Caco-2 (cell line): Measurements from ENCODE around the gene FNDC8. TPM values are rescaled to one million over a fixed set of nuclear protein-coding genes. Genes with fewer than 3 reads are reported as not detected.

Experiments
- BruUV-seq: library from RNA; stranded (reverse); fragments of 400-500 nt; replicated peaks from 2 replicates; lab custom pipeline; 2021; lab: Mats Ljungman, UMichigan
- CTCF ChIA-PET: fragments of 300-600 bp; sonication (Branson Sonifier 250); formaldehyde crosslinking; loops from one replicate; lab custom pipeline; 2022; ENCODE audit warnings: antibody characterized with exemption; lab: Charles Lee
- POLR2A ChIA-PET: fragments of 300-600 bp; sonication (Branson Sonifier 250); formaldehyde crosslinking; loops from one replicate; lab custom pipeline; 2022; ENCODE audit warnings: antibody characterized with exemption; lab: Charles Lee
- DNase-seq, 2 experiments: peaks; one replicate each; pipeline versions ENCODE4 v3.0.0 to v3.0.0-alpha.2; 2020 to 2022
- H3K27me3 ChIP-seq: replicated peaks from 2 replicates; pipeline ENCODE4 v1.6.0; 2011; ENCODE audit warnings: low read length; ENCODE audit not compliant: control insufficient read depth, insufficient read depth
- H3K36me3 ChIP-seq: 2 replicates; pipeline ENCODE4 v1.5.1; 2011; ENCODE audit warnings: low read length; ENCODE audit not compliant: control insufficient read depth, insufficient read depth
- H3K4me1 ChIP-seq: fragments of 250-450 bp; sonication (Bioruptor Pico); 2 replicates; pipeline ENCODE4 v1.5.1; 2020; ENCODE audit warnings: mild to moderate bottlenecking
- H3K4me3 ChIP-seq: 2 replicates; pipeline ENCODE4 v1.5.1; 2011; ENCODE audit warnings: low read depth, mild to moderate bottlenecking, control low read depth, low read length
- H3K9me3 ChIP-seq: fragments of 250-450 bp; sonication (Bioruptor Pico); 2 replicates; pipeline ENCODE4 v1.5.1; 2020; ENCODE audit warnings: mild to moderate bottlenecking, moderate library complexity
- H3K27ac Mint-ChIP-seq: one replicate; pipeline ENCODE4 v1.8.0; 2022; ENCODE audit warnings: mixed read lengths; ENCODE audit not compliant: unreplicated experiment
- H3K27me3 Mint-ChIP-seq: one replicate; pipeline ENCODE4 v1.8.0; 2022; ENCODE audit warnings: mixed read lengths; ENCODE audit not compliant: insufficient read depth, unreplicated experiment
- H3K36me3 Mint-ChIP-seq: one replicate; pipeline ENCODE4 v1.8.0; 2022; ENCODE audit warnings: mild to moderate bottlenecking, mixed read lengths; ENCODE audit not compliant: insufficient read depth, unreplicated experiment
- H3K4me1 Mint-ChIP-seq: one replicate; pipeline ENCODE4 v1.8.0; 2022; ENCODE audit warnings: low read depth, mixed read lengths; ENCODE audit not compliant: unreplicated experiment
- H3K4me3 Mint-ChIP-seq: one replicate; pipeline ENCODE4 v1.8.0; 2022; ENCODE audit warnings: mild to moderate bottlenecking, moderate library complexity, mixed read lengths; ENCODE audit not compliant: unreplicated experiment
- H3K9me3 Mint-ChIP-seq: one replicate; pipeline ENCODE4 v1.8.0; 2022; ENCODE audit warnings: mixed read lengths; ENCODE audit not compliant: unreplicated experiment
- intact Hi-C: fragments of 100-400 bp; cut with micrococcal nuclease; formaldehyde crosslinking; loops from one replicate; pipeline ENCODE4 v1.10.0; 2022; ENCODE audit not compliant: unreplicated experiment
- total RNA-seq: library from RNA; stranded (reverse); gene quantifications from 2 replicates; pipeline ENCODE4 v1.2.3, GENCODE V29; 2022
- TF ChIP-seq, protein P1 (sequence below), 2 experiments: fragments of 200-600 bp in 1 of 2; IDR thresholded peaks; 1 replicate in 1 of 2; 2 replicates in 1 of 2; pipeline versions ENCODE4 v1.5.1 to v1.8.0; 2011 to 2022; ENCODE audit warnings: antibody characterized with exemption in 1 of 2, control low read depth in 1 of 2, inconsistent platforms in 1 of 2, low read depth in 1 of 2, low read length in 1 of 2, mild to moderate bottlenecking in 1 of 2, moderate library complexity in 1 of 2; ENCODE audit not compliant: insufficient read depth in 1 of 2, severe bottlenecking in 1 of 2, unreplicated experiment in 1 of 2

The FNDC8 gene
- total RNA-seq, 1 experiment from 2014 or later: not detected

DNA sequence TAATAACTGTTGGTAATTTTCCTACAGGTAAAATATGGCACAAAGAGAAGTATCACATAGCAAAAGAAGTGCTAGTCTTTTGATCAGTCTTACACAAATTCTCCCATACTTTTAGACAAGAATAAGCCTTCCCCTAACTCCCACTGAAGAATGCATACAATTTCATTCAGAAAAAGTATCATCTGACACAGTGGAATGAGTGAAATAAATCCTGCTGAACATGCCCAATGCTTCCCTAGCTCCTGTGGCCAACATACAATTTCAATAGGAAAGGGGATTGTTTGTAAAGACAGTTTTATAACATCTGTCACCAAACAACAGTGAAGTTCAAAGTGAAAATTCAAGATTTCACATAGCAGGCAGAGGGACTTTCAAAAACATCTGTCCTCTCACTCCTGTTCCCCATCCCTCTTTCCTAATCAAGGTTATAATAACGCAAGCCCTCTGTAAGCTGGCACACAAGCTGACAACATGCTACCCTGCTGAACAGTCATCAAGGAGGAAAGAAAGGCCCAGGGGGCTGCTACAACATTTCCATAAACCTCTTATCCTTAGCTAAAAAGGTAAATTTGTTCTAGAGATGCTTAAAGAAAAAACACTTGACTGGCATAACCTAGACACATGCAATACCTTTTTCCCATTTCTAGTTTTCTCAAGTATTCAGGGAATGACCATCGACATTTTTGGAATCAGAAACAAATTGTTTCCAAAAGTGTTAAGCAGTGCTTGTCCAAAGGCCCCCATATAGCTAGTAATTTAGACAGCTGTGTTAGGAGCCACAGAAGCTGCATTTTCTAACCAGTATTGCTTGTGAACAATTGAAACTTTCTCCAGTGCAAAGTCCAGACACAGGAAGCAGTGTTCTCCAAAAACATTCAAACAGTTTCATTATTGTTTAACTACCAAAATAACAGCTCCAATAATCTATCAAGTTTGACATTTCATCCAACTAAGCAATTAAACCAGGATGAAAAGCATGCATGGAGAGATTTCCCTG lies 46.4 kb upstream of the FNDC8 start:
- Mint-ChIP-seq H3K36me3 (no peaks in the 10 kb centered on the region), H3K9me3 (no peaks in the 10 kb centered on the region), H3K4me1 (peaks cover 32% of the 10 kb centered on the region), H3K27ac (no peak overlapping the region), H3K4me3 (no peak overlapping the region), H3K27me3 (no peaks in the 10 kb centered on the region)
- peaks cover 36% of the 10 kb centered on the region for H3K4me1 ChIP-seq
- ChIA-PET CTCF (interaction anchor here (1.4 kb wide), 1 partner anchor 11 kb away, joined by 3 read pairs; no protein-coding TSS in a partner anchor), POLR2A (interaction anchor here (1.0 kb wide), 1 partner anchor 65 kb away, joined by 4 read pairs; no protein-coding TSS in a partner anchor)
- H3K4me3 ChIP-seq: no peak overlapping the region
- TF ChIP-seq, protein P1, sequence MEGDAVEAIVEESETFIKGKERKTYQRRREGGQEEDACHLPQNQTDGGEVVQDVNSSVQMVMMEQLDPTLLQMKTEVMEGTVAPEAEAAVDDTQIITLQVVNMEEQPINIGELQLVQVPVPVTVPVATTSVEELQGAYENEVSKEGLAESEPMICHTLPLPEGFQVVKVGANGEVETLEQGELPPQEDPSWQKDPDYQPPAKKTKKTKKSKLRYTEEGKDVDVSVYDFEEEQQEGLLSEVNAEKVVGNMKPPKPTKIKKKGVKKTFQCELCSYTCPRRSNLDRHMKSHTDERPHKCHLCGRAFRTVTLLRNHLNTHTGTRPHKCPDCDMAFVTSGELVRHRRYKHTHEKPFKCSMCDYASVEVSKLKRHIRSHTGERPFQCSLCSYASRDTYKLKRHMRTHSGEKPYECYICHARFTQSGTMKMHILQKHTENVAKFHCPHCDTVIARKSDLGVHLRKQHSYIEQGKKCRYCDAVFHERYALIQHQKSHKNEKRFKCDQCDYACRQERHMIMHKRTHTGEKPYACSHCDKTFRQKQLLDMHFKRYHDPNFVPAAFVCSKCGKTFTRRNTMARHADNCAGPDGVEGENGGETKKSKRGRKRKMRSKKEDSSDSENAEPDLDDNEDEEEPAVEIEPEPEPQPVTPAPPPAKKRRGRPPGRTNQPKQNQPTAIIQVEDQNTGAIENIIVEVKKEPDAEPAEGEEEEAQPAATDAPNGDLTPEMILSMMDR (IDR thresholded peaks at IDR 0.05; ENCODE audit: insufficient read depth in 1 of 2, low read depth in 1 of 2, low read length in 1 of 2, severe bottlenecking in 1 of 2, unreplicated experiment in 1 of 2): no peak
- no TSS peak for BruUV-seq
- no peaks in the 10 kb centered on the region for H3K36me3 ChIP-seq
- no peaks in the 10 kb centered on the region for H3K27me3 ChIP-seq
- intact Hi-C loops: no loop called here
- H3K9me3 ChIP-seq: no peaks in the 10 kb centered on the region
- no peak for DNase-seq

DNA sequence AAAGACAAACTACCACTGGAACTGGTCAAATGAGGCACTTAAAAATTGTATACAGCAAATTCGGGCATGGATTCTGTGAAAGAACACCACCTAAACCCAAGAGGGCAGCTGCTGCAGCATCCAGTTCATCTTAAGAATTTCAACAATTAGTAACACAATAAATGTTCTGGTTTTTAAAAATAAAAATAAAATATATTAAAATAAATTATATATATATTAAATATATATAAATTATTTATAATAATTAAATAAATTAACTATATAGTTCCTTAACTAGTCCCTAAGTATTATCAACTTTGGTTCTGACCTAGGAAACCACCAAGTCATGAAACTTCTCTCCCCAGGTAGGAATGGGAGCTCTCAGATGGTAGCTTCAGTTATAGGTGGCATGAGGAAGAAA lies 44.5 kb upstream of the FNDC8 start:
- H3K27me3 Mint-ChIP-seq: no peaks in the 10 kb centered on the region
- Histone ChIP-seq H3K4me3 (no peak overlapping the region), H3K36me3 (no peaks in the 10 kb centered on the region), H3K27me3 (no peaks in the 10 kb centered on the region), H3K4me1 (peaks cover 40% of the 10 kb centered on the region), H3K9me3 (no peaks in the 10 kb centered on the region)
- BruUV-seq: no TSS peak
- no peaks in the 10 kb centered on the region for H3K9me3 Mint-ChIP-seq
- H3K27ac Mint-ChIP-seq: no peak overlapping the region
- intact Hi-C loops: no loop called here
- CTCF ChIA-PET: no interaction called here
- DNase-seq: no peak
- H3K36me3 Mint-ChIP-seq: peaks cover 1% of the 10 kb centered on the region
- H3K4me3 Mint-ChIP-seq: no peak overlapping the region
- POLR2A ChIA-PET: no interaction called here
- H3K4me1 Mint-ChIP-seq: peaks cover 40% of the 10 kb centered on the region
- TF ChIP-seq, protein P1 (IDR thresholded peaks at IDR 0.05; ENCODE audit: insufficient read depth in 1 of 2, low read depth in 1 of 2, low read length in 1 of 2, severe bottlenecking in 1 of 2, unreplicated experiment in 1 of 2): no peak

DNA sequence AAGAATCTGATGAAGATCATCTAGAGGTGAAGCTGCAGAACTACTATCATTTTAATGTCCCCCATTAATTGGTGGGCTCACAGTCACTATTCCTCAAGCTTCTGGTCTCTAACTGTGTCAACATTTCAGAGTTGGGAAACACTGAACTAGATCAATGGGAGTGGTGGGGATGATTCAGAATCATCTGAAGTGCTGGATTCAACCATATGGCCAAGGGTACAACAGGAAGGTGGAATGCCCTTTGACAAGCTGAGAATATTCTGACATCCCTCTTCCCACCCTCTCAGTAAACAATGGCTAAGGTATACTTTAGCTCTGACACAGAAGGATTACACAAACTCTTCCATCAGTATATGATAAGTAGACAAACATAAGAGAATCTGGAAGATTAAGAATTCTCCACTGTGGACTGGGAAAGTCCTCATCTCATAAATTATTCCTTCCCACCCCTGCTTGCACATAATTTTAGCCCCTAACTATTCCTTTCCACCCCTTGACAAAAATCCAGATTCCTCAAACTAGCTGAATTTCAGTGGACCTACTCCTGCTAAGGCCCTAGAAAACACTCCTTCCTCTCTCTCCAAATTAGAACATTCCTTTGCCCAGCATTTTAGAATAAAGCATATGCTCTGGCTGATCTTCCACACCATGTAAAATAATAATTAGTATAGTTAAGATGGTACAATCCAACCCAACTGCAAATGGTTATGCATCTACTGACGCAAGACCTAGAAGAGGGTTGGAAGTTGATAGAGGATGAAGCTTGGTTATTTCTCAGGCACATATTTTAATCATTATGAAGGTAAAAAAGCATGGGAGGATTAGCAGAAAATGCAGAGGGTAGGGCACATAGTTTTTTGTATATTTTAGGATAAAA lies 41.6 kb upstream of the FNDC8 start:
- POLR2A ChIA-PET: no interaction called here
- Mint-ChIP-seq H3K27ac (peak overlapping the region; percentile 0), H3K36me3 (peaks cover 6% of the 10 kb centered on the region), H3K27me3 (no peaks in the 10 kb centered on the region), H3K4me1 (peaks cover 31% of the 10 kb centered on the region), H3K9me3 (no peaks in the 10 kb centered on the region), H3K4me3 (no peak overlapping the region)
- Histone ChIP-seq H3K4me3 (no peak overlapping the region), H3K9me3 (no peaks in the 10 kb centered on the region), H3K27me3 (no peaks in the 10 kb centered on the region), H3K36me3 (no peaks in the 10 kb centered on the region), H3K4me1 (peaks cover 29% of the 10 kb centered on the region)
- TF ChIP-seq, protein P1 (IDR thresholded peaks at IDR 0.05; ENCODE audit: insufficient read depth in 1 of 2, low read depth in 1 of 2, low read length in 1 of 2, severe bottlenecking in 1 of 2, unreplicated experiment in 1 of 2): no peak
- intact Hi-C loops: no loop called here
- CTCF ChIA-PET: interaction anchor here (0.6 to 1.5 kb wide), 2 partner anchors 10 to 46 kb away, joined by 4 read pairs; no protein-coding TSS in a partner anchor
- BruUV-seq: no TSS peak
- DNase-seq: peak in 1 of 2 experiments; percentile 23
